ENCODE measurements around the gene CCDC74B. TPM values are rescaled to one million over a fixed set of nuclear protein-coding genes. Genes with fewer than 3 reads are reported as not detected.

CCDC74B gene
- total and polyA plus RNA-seq, 2 of the 8 experiments (the other 6 are each of a cell fraction or from before 2014, with no cell fraction given) = 6.4 to 6.7 TPM

- Histone ChIP-seq H2BK12ac (ENCODE audit: low read depth, low read length) (no peak overlapping the region), H3K27ac (ENCODE audit: low read depth, low read length) (no peak overlapping the region), H4K20me1 (replicated peaks in 1 of 2; ENCODE audit: control insufficient read depth in 1 of 2, insufficient read depth in 2 of 2, low read length in 2 of 2) (no peaks in the 10 kb centered on the region), H2BK20ac (ENCODE audit: low read length) (no peak overlapping the region), H4K8ac (ENCODE audit: extremely low read depth, insufficient read depth, low read length) (no peak overlapping the region), H2BK5ac (ENCODE audit: low read depth, low read length) (no peak overlapping the region), H3K23ac (ENCODE audit: insufficient read length) (no peak overlapping the region), H3K56ac (replicated peaks; ENCODE audit: insufficient read length, low read depth, low read length) (no peak overlapping the region), H3K4ac (replicated peaks; ENCODE audit: insufficient read length, low read depth, low read length) (no peak overlapping the region), H3K79me1 (ENCODE audit: low read depth, low read length) (no peaks in the 10 kb centered on the region), H3K36me3 (ENCODE audit: control insufficient read depth in 2 of 4, insufficient read depth in 4 of 4, low read length in 3 of 4) (peaks cover 8 to 47% (median 26%) of the 10 kb centered on the region in 4 experiments), H3K79me2 (ENCODE audit: control insufficient read depth in 1 of 2, insufficient read depth in 2 of 2, low read length in 2 of 2) (no peaks in the 10 kb centered on the region), H4K5ac (ENCODE audit: insufficient read length, low read depth, low read length) (no peak overlapping the region), H3K9ac (replicated peaks in 1 of 4; ENCODE audit: extremely low read depth in 1 of 4, low read depth in 3 of 4, low read length in 3 of 4) (no peak overlapping the region), H3K23me2 (ENCODE audit: low read depth, low read length) (no peaks in the 10 kb centered on the region), H2AFZ (ENCODE audit: low read length) (no peak overlapping the region), H3K4me3 (ENCODE audit: extremely low read depth in 1 of 4, insufficient read depth in 2 of 4, low read depth in 3 of 4, low read length in 4 of 4) (no peak overlapping the region), H3K4me1 (replicated peaks in 1 of 4; ENCODE audit: control insufficient read depth in 3 of 4, insufficient read depth in 4 of 4, low read length in 3 of 4) (no peaks in the 10 kb centered on the region), H3K9me3 (ENCODE audit: insufficient read depth in 2 of 2, low read depth in 1 of 2, low read length in 1 of 2) (no peaks in the 10 kb centered on the region), H2AK5ac (ENCODE audit: low read depth, low read length) (no peak overlapping the region), H3K27me3 (replicated peaks in 1 of 4; ENCODE audit: control insufficient read depth in 3 of 4, extremely low read depth in 1 of 4, insufficient read depth in 3 of 4, low read length in 3 of 4) (no peaks in the 10 kb centered on the region), H3K18ac (ENCODE audit: extremely low read depth, low read length) (no peak overlapping the region), H3K14ac (ENCODE audit: insufficient read length) (no peak overlapping the region), H2BK15ac (ENCODE audit: low read length) (no peak overlapping the region), H2BK120ac (replicated peaks; ENCODE audit: low read depth, low read length) (no peak overlapping the region), H4K91ac (replicated peaks; ENCODE audit: insufficient read length, low read length) (no peak overlapping the region), H3K4me2 (ENCODE audit: insufficient read depth in 1 of 2, low read depth in 2 of 2, low read length in 2 of 2) (no peak overlapping the region)
- CTCF ChIA-PET (ENCODE audit: partially characterized antibody) = no interaction called here
- WGBS, 2 experiments (ENCODE audit: extremely low coverage in 1 of 2, insufficient coverage in 1 of 2, insufficient read length in 1 of 2, insufficient replicate concordance in 2 of 2, low coverage in 1 of 2, low lambda C conversion rate in 2 of 2, missing lambda C conversion rate in 1 of 2) = 96% methylated on average over 8 of the region's 8 CpGs; no CpG with 5 or more reads in 1 of the 2 experiments
- no peak for TF ChIP-seq SAP30 (IDR thresholded peaks at IDR 0.05; ENCODE audit: insufficient read depth, insufficient replicate concordance, low read length)
- no peak for TF ChIP-seq TAF7 (optimal IDR thresholded peaks at IDR 0.05; ENCODE audit: borderline replicate concordance, low read depth, low read length)
- no peak for TF ChIP-seq TCF12 (IDR thresholded peaks at IDR 0.05; ENCODE audit: low read depth, low read length)
- no peak for TF ChIP-seq CREB1 (IDR thresholded peaks at IDR 0.05)
- TF ChIP-seq BRCA1 (IDR thresholded peaks at IDR 0.05; ENCODE audit: low read depth, low read length) = no peak
- no peak for TF ChIP-seq ZNF274 (IDR thresholded peaks at IDR 0.05; ENCODE audit: borderline replicate concordance, extremely low read depth, low read length)
- no peak for TF ChIP-seq EP300 (IDR thresholded peaks at IDR 0.05; ENCODE audit: borderline replicate concordance in 1 of 2, low read depth in 2 of 2, low read length in 2 of 2)
- no peak for TF ChIP-seq JUN (IDR thresholded peaks at IDR 0.05; ENCODE audit: low read depth, low read length)
- no peak for TF ChIP-seq EGR1 (IDR thresholded peaks at IDR 0.05; ENCODE audit: borderline replicate concordance, low read depth, low read length)
- no peak for TF ChIP-seq YY1 (IDR thresholded peaks at IDR 0.05; ENCODE audit: low read depth, low read length)
- TF ChIP-seq PHF8 (conservative IDR thresholded peaks at IDR 0.05; ENCODE audit: low read depth, low read length) = no peak
- TF ChIP-seq CTBP2 (IDR thresholded peaks at IDR 0.05; ENCODE audit: borderline replicate concordance, insufficient read depth, insufficient read length, low read length) = no peak
- TF ChIP-seq MAX (IDR thresholded peaks at IDR 0.05) = no peak
- TF ChIP-seq POLR2A (IDR thresholded peaks at IDR 0.05; ENCODE audit: control extremely low read depth in 1 of 2, low read depth in 2 of 2, low read length in 2 of 2) = no peak
- FAIRE-seq (no peak), DNase-seq (ENCODE audit: low read depth in 1 of 2, low spot score in 2 of 2) (no peak)
- POLR2A ChIA-PET (ENCODE audit: partially characterized antibody) = no interaction called here
Observed at GRCh38 chr2:130165293-130166016, 20.5 kb upstream of the CCDC74B start.

Measured in H1 (cell line).